ENCODE measurements around the gene ARRDC3. TPM values are rescaled to one million over a fixed set of nuclear protein-coding genes. Genes with fewer than 3 reads are reported as not detected.

The ARRDC3 gene
- total RNA-seq, 2 donors from 2014 or later = 30.5 to 60.7 TPM

DNA sequence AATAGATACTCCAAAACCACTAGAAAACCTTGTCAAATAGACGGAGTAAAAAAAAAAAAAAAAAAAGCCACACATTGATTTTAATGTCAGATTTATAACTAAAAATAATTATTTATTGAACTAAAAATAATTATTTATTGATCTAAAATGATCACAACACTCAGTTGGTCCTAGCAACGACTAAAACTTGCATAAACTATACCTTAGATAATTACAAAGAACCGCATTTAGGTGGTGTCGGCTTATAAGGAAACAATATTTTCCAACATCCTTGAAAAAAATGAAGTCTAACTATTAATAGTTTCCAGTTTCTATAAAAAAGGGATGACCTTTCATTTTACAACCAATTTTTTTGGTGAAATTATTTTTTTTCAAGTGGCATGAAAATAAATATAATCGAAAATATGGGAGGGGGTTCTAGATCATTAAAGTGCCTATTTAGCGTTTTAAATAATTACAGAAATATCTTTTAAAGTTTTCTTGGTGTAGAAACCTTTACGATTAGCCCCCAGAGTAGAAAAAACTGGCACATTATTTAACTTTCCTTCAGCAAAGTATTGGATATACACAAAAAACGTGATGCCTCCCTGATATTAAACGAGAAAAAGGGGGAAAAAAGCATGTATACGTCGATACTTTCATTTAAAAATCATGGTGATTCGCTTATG lies 3.7 kb downstream of the ARRDC3 start:
- Histone ChIP-seq H3K9me3 (ENCODE audit: control insufficient read depth, low read length) (no peaks in the 10 kb centered on the region), H3K4me1 (ENCODE audit: control insufficient read depth, insufficient read depth, low read length) (no peaks in the 10 kb centered on the region), H3K9ac (ENCODE audit: extremely low read depth, low read length, poor library complexity, severe bottlenecking) (peak overlapping the region; percentile 99), H3K36me3 (ENCODE audit: control insufficient read depth, insufficient read depth, low read length) (peaks cover 45% of the 10 kb centered on the region), H3K4me3 (ENCODE audit: low read length) (peak overlapping the region; percentile 92), H3K27me3 (ENCODE audit: control insufficient read depth, insufficient read depth, low read length, poor library complexity, severe bottlenecking) (no peaks in the 10 kb centered on the region), H3K27ac (ENCODE audit: low read depth, low read length) (peak overlapping the region; percentile 99)
- no peak for TF ChIP-seq CTCF (conservative IDR thresholded peaks at IDR 0.05)
- Mint-ChIP-seq H3K27me3 (ENCODE audit: insufficient read depth) (no peaks in the 10 kb centered on the region), H3K27ac (peak overlapping the region; percentile 99), H3K4me3 (peak overlapping the region; percentile 82), H3K36me3 (ENCODE audit: low read depth) (peaks cover 21% of the 10 kb centered on the region), H3K4me1 (peaks cover 11% of the 10 kb centered on the region), H3K9me3 (no peaks in the 10 kb centered on the region)
- DNase-seq = no peak
- WGBS, 2 experiments (ENCODE audit: insufficient coverage in 1 of 2, insufficient read length in 1 of 2) = 0 to 13% methylated on average over 5 to 10 of the region's 12 CpGs

DNA sequence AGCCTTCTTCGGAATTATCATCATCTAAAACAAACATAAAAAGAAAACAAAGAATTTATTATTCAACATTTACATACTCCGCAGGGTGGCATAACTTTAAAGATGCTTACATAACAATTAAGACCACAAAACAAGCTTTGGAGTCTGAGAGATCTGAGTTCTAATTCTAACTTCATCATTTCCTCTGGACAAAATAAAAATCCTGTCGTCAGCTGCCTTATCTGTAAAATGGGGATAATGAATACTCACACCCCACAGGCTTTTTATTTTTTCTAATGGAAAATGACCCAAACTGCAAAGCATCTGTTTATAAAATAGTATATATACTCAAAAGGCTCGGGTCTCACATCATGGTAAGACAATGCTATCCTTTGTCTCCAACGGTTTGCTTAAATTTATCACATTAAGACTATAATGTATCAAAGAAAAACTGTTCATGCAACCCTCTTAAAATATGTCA lies 4.3 kb downstream of the ARRDC3 start:
- Mint-ChIP-seq H3K27me3 (ENCODE audit: insufficient read depth) (no peaks in the 10 kb centered on the region), H3K36me3 (ENCODE audit: low read depth) (peaks cover 25% of the 10 kb centered on the region), H3K27ac (peak overlapping the region; percentile 89), H3K9me3 (no peaks in the 10 kb centered on the region), H3K4me1 (peaks cover 8% of the 10 kb centered on the region), H3K4me3 (peak overlapping the region; percentile 82)
- H3K36me3 ChIP-seq (ENCODE audit: control insufficient read depth, insufficient read depth, low read length) = peaks cover 51% of the 10 kb centered on the region
- no peak for DNase-seq
- H3K27me3 ChIP-seq (ENCODE audit: control insufficient read depth, insufficient read depth, low read length, poor library complexity, severe bottlenecking) = no peaks in the 10 kb centered on the region
- WGBS, 2 experiments (ENCODE audit: insufficient coverage in 1 of 2, insufficient read length in 1 of 2) = 69 to 92% methylated on average over 1 to 5 of the region's 5 CpGs
- H3K4me3 ChIP-seq (ENCODE audit: low read length) = peak overlapping the region; percentile 92
- TF ChIP-seq CTCF (conservative IDR thresholded peaks at IDR 0.05) = no peak
- H3K4me1 ChIP-seq (ENCODE audit: control insufficient read depth, insufficient read depth, low read length) = no peaks in the 10 kb centered on the region
- peak overlapping the region; percentile 99 for H3K9ac ChIP-seq (ENCODE audit: extremely low read depth, low read length, poor library complexity, severe bottlenecking)
- H3K27ac ChIP-seq (ENCODE audit: low read depth, low read length) = peak overlapping the region; percentile 3
- H3K9me3 ChIP-seq (ENCODE audit: control insufficient read depth, low read length) = no peaks in the 10 kb centered on the region

DNA sequence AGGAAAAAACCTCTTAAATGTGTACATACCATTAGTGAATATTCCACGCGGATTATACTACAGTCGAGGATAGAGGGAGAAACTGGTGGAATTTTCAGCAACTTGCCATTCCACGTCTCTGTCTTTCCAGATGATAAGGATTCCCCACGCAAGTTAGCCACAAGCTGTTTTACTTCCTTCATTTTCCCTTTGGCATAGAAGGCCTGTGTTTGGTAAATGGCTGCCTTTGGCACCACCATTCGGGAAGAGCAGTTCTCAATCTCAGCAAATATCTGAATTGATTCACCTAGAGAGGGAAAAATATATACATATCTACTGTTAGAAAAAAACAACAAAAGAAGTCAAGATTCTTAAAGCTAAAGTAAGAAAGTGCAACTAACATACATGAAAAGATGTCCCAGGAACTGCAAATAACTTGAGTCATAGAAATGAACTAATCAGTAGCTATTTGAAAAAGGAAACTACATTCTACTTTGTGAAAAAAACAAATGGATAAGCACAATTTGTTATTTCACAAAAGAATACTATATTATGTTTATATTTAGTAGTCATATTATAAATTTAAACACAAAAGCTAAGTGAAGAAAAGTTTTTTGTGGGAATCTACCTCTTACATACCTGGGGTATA lies 8.1 kb downstream of the ARRDC3 start:
- no peak overlapping the region for H3K27ac ChIP-seq (ENCODE audit: low read depth, low read length)
- 96 to 98% methylated on average over 4 to 6 of the region's 6 CpGs for WGBS, 2 experiments (ENCODE audit: insufficient coverage in 1 of 2, insufficient read length in 1 of 2)
- Mint-ChIP-seq H3K36me3 (ENCODE audit: low read depth) (peaks cover 59% of the 10 kb centered on the region), H3K4me3 (no peak overlapping the region), H3K9me3 (no peaks in the 10 kb centered on the region), H3K27ac (no peak overlapping the region), H3K4me1 (peaks cover 12% of the 10 kb centered on the region), H3K27me3 (ENCODE audit: insufficient read depth) (no peaks in the 10 kb centered on the region)
- H3K4me1 ChIP-seq (ENCODE audit: control insufficient read depth, insufficient read depth, low read length) = peaks cover 3% of the 10 kb centered on the region
- peaks cover 89% of the 10 kb centered on the region for H3K36me3 ChIP-seq (ENCODE audit: control insufficient read depth, insufficient read depth, low read length)
- no peaks in the 10 kb centered on the region for H3K9me3 ChIP-seq (ENCODE audit: control insufficient read depth, low read length)
- no peak for DNase-seq
- no peaks in the 10 kb centered on the region for H3K27me3 ChIP-seq (ENCODE audit: control insufficient read depth, insufficient read depth, low read length, poor library complexity, severe bottlenecking)
- H3K4me3 ChIP-seq (ENCODE audit: low read length) = no peak overlapping the region
- H3K9ac ChIP-seq (ENCODE audit: extremely low read depth, low read length, poor library complexity, severe bottlenecking) = no peak overlapping the region
- no peak for TF ChIP-seq CTCF (conservative IDR thresholded peaks at IDR 0.05)

Data from endodermal cell (in vitro differentiated cells).